ENCODE measurements around the gene RGS19.

DNA sequence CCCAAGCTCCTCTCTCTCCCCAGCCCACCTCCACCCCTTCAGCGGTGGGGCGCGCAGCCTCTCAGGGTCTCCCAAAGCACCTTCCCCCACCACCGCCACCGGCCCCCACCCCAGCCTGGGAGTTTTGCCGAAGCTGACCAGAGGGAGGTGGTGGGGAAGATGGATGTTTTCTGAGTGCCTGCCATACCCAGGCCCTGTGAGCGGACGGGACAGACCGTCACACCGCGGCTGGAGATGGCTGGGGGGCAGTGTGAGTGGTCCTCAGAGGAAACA is 37.6 kb downstream of the RGS19 start:
- TF ChIP-seq POLR2A (IDR thresholded peaks at IDR 0.05) (no peak), CTCF (IDR thresholded peaks at IDR 0.05) (no peak)
